ENCODE results near the gene TFRC.
"Not testable (repeated sequence)": the region's sequence is repeated elsewhere in the genome, so short reads cannot be mapped to it uniquely, and the experiment has no call there.

The TFRC gene

GRCh38 chr3:196081834-196082618 is at the start of gene TFRC:
Gene TFRC, minus strand, starts transcription at chr3:196082090. Its CDS starts 4,991 bp downstream, at chr3:196077099.
- peak; percentile 93 for DNase-seq (ENCODE audit: low read depth)

GRCh38 chr3:196128172-196128843 is 46.4 kb upstream of the TFRC start:
- DNase-seq (ENCODE audit: low read depth): no peak

- no peak for DNase-seq (ENCODE audit: low read depth)
These were observed 45.6 kb upstream of the TFRC start for GRCh38 chr3:196127308-196128040.

- no peak for DNase-seq (ENCODE audit: low read depth)
These were observed 42.7 kb upstream of the TFRC start for GRCh38 chr3:196124608-196125007.

GRCh38 chr3:196122688-196123046 is 40.8 kb upstream of the TFRC start:
- DNase-seq (ENCODE audit: low read depth): no peak

GRCh38 chr3:196122021-196122687 is 40.3 kb upstream of the TFRC start:
- DNase-seq (ENCODE audit: low read depth): no peak

- no peak for DNase-seq (ENCODE audit: low read depth)
These were observed 39.2 kb upstream of the TFRC start for GRCh38 chr3:196121066-196121465.

- DNase-seq (ENCODE audit: low read depth): no peak
These were observed 38.5 kb upstream of the TFRC start for GRCh38 chr3:196120291-196120951.

- DNase-seq (ENCODE audit: low read depth): no peak
These were observed 35.9 kb upstream of the TFRC start for GRCh38 chr3:196117809-196118208.

- no peak for DNase-seq (ENCODE audit: low read depth)
These were observed 33.8 kb upstream of the TFRC start for GRCh38 chr3:196115678-196116083.

- no peak for DNase-seq (ENCODE audit: low read depth)
These were observed 30.1 kb upstream of the TFRC start for GRCh38 chr3:196111939-196112386.

GRCh38 chr3:196108075-196108743 is 26.3 kb upstream of the TFRC start:
- no peak for DNase-seq (ENCODE audit: low read depth)

- DNase-seq (ENCODE audit: low read depth): not testable (repeated sequence)
These were observed 22.8 kb upstream of the TFRC start for GRCh38 chr3:196104707-196105106.

GRCh38 chr3:196098365-196098980 is 16.6 kb upstream of the TFRC start:
- DNase-seq (ENCODE audit: low read depth): not testable (repeated sequence)

GRCh38 chr3:196097373-196098154 is 15.7 kb upstream of the TFRC start:
- no peak for DNase-seq (ENCODE audit: low read depth)

GRCh38 chr3:196096382-196096953 is 14.6 kb upstream of the TFRC start:
- DNase-seq (ENCODE audit: low read depth): no peak

GRCh38 chr3:196093317-196094111 is 11.6 kb upstream of the TFRC start:
- no peak for DNase-seq (ENCODE audit: low read depth)

- DNase-seq (ENCODE audit: low read depth): no peak
These were observed 6.0 kb upstream of the TFRC start for GRCh38 chr3:196087906-196088305.

GRCh38 chr3:196082619-196082971 is 705 bp upstream of the TFRC start:
- no peak for DNase-seq (ENCODE audit: low read depth)

Measured in activated T-cell treated with anti-CD3 and anti-CD28 coated beads for 24 hours (primary cell).